ENCODE data around the gene ARL17B. TPM values are rescaled to one million over a fixed set of nuclear protein-coding genes. Genes with fewer than 3 reads are reported as not detected.
"Not testable (repeated sequence)": the region's sequence is repeated elsewhere in the genome, so short reads cannot be mapped to it uniquely, and the experiment has no call there.

ARL17B gene
- total RNA-seq, 2 donors from 2014 or later: 5.7 to 16.2 TPM

DNA sequence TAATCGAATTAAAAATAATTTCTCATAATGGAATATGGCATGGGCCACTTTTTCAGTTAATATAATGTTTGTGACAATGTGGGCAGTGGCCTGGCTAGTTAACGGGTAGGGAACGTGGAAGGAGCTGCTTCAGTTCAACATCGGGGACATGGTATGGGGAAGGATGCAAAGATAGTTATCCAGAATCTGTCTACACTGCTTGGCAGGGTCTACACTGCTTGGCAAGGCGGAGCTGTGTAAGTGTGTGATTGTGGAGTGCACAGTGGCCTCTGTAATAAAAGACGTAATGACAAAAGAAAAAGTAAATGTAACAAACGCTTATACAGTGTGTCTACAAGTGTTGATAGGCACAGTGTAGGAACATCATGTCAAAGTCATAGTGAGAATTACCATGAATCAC lies 74.0 kb downstream of the ARL17B start:
- WGBS, 2 donors: 71 to 81% methylated on average over 7 of the region's 7 CpGs
- H3K4me1 ChIP-seq; H3K36me3 ChIP-seq (replicated peaks in 1 of 2; ENCODE audit: insufficient read depth in 1 of 2, low read depth in 2 of 2); H3K9me3 ChIP-seq; ATAC-seq; H3K27me3 ChIP-seq; intact Hi-C loops (cut with DNase I); DNase-seq; H3K4me3 ChIP-seq: not testable (repeated sequence)
- peak overlapping the region in 3 of 4 donors; percentile 31 to 80 (median 80) for H3K27ac ChIP-seq

GRCh38 chr17:46286764-46287221 lies 74.8 kb downstream of the ARL17B start:
- DNase-seq (peak; percentile 54 to 71 (median 64)), ATAC-seq (peak; percentile 90)
- H3K4me3 ChIP-seq; H3K9me3 ChIP-seq; H3K36me3 ChIP-seq (replicated peaks in 1 of 2; ENCODE audit: insufficient read depth in 1 of 2, low read depth in 2 of 2); H3K27me3 ChIP-seq; intact Hi-C loops (cut with DNase I); H3K4me1 ChIP-seq: not testable (repeated sequence)
- WGBS, 2 donors: 0% methylated on average over 3 of the region's 3 CpGs
- TF ChIP-seq, protein P1, sequence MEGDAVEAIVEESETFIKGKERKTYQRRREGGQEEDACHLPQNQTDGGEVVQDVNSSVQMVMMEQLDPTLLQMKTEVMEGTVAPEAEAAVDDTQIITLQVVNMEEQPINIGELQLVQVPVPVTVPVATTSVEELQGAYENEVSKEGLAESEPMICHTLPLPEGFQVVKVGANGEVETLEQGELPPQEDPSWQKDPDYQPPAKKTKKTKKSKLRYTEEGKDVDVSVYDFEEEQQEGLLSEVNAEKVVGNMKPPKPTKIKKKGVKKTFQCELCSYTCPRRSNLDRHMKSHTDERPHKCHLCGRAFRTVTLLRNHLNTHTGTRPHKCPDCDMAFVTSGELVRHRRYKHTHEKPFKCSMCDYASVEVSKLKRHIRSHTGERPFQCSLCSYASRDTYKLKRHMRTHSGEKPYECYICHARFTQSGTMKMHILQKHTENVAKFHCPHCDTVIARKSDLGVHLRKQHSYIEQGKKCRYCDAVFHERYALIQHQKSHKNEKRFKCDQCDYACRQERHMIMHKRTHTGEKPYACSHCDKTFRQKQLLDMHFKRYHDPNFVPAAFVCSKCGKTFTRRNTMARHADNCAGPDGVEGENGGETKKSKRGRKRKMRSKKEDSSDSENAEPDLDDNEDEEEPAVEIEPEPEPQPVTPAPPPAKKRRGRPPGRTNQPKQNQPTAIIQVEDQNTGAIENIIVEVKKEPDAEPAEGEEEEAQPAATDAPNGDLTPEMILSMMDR (IDR thresholded peaks at IDR 0.05): peak; percentile 62 to 95 (median 85)
- H3K27ac ChIP-seq: peak overlapping the region; percentile 11 to 80 (median 56)

DNA sequence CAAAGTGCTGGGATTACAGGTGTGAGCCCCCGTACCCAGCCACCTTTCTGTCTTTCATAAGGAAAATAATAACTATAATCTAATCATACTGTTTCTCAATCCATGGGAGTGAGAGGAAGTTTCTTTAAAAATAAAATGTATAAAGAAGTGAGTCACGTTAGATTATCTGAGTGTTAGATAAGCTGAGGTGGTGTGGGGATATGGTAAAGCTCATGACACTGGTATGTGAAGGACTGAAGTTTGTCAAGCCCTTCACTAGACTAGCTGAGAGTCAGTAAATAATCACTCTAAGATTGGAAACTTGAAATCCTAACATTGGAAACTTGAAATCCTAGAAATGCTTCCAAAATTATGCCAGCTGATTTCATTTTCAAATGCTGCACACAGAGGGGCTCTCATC lies 76.1 kb downstream of the ARL17B start:
- H3K36me3 ChIP-seq (replicated peaks in 1 of 2; ENCODE audit: insufficient read depth in 1 of 2, low read depth in 2 of 2); H3K4me1 ChIP-seq; H3K9me3 ChIP-seq; H3K27me3 ChIP-seq; DNase-seq; H3K27ac ChIP-seq; H3K4me3 ChIP-seq; ATAC-seq; intact Hi-C loops (cut with DNase I): not testable (repeated sequence)
- WGBS, 2 donors: 51 to 76% methylated on average over 2 of the region's 2 CpGs

DNA sequence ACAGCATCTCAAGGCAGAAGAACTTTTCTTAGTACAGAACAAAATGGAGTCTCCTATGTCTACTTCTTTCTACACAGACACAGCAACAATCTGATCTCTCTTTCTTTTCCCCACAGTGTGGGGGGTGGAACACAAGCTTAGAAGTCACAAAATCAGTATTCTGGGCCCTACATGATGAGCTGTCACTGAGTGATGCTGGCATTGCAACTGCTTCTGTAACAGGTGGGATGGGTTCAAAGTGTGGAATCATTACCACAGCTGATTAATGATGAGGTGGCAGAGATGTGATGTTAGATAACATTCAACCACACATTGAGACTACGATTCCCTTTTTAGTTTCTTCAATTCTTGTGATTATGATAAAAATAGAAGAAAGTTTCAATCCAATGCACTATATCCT lies 77.1 kb downstream of the ARL17B start:
- DNase-seq; H3K36me3 ChIP-seq (replicated peaks in 1 of 2; ENCODE audit: insufficient read depth in 1 of 2, low read depth in 2 of 2); H3K27ac ChIP-seq; H3K4me1 ChIP-seq; intact Hi-C loops (cut with DNase I); ATAC-seq; H3K27me3 ChIP-seq; H3K4me3 ChIP-seq; H3K9me3 ChIP-seq: not testable (repeated sequence)
- 80 to 100% methylated on average over 1 of the region's 1 CpG for WGBS, 2 donors

DNA sequence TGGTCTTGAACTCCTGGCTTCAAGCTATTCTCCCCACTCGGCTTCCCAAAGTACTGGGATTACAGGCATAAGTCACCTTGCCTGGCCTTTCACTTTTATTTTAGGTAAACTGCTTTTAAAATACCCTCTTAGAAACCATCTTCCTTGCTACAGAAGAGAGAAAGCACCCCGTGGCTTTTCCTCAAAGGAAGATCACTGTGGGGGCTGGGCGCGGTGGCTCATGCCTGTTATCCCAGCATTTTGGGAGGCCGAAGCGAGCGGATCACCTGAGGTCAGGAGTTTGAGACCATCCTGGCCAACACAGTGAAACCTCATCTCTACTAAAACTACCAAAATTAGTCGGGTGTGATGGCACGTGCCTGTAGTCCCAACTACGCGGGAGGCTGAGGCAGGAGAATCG lies 78.9 kb downstream of the ARL17B start:
- H3K27ac ChIP-seq; H3K36me3 ChIP-seq (replicated peaks in 1 of 2; ENCODE audit: insufficient read depth in 1 of 2, low read depth in 2 of 2); intact Hi-C loops (cut with DNase I); H3K27me3 ChIP-seq; ATAC-seq; H3K4me3 ChIP-seq; DNase-seq; H3K4me1 ChIP-seq; H3K9me3 ChIP-seq: not testable (repeated sequence)
- 91 to 96% methylated on average over 8 to 12 of the region's 12 CpGs for WGBS, 2 donors

- H3K27me3 ChIP-seq; H3K9me3 ChIP-seq; ATAC-seq; intact Hi-C loops (cut with DNase I); DNase-seq; H3K36me3 ChIP-seq (replicated peaks in 1 of 2; ENCODE audit: insufficient read depth in 1 of 2, low read depth in 2 of 2); H3K27ac ChIP-seq; H3K4me3 ChIP-seq; H3K4me1 ChIP-seq: not testable (repeated sequence)
- 91 to 93% methylated on average over 4 of the region's 4 CpGs for whole genome bisulfite sequencing, 2 donors
Observed at GRCh38 chr17:46281336-46281735, 80.2 kb downstream of the ARL17B start.

DNA sequence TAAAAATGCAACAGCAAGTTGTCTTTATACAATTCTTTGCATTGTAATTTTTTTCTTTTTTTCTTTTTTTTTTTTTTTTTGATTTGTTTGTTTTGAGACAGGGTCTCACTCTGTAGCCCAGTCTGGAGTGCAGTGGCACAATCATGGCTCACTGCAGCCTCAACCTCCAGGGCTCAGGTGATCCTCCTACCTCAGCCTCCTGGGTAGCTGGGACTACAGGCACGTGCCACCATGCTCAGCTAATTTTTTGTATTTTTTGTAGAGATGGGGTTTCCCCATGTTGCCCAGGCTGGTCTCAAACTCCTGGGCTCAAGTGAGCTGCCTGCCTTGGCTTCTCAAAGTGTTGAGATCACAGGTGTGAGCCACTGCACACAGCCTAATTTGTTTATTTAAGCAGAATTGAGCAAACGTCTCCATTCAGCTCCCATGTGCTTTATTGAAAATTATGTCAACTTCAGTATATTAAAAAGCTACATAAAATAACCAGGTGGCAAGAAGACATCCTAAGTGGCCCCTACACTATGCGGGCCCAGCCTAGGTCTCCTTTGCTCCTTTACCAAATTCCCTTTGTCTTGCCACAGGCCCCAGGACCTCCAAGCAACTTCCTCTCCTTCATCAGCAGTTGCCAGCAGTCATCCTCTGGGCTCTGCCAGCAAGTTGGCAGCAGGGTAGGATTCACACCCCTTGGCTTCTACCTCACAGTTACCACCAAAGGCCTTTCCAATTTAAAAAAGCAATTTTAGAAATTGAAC lies 84.7 kb downstream of the ARL17B start:
- H3K4me1 ChIP-seq; H3K27ac ChIP-seq; H3K9me3 ChIP-seq; H3K4me3 ChIP-seq; DNase-seq; ATAC-seq; intact Hi-C loops (cut with DNase I); H3K27me3 ChIP-seq; H3K36me3 ChIP-seq (replicated peaks in 1 of 2; ENCODE audit: insufficient read depth in 1 of 2, low read depth in 2 of 2): not testable (repeated sequence)
- WGBS, 2 donors: 62 to 64% methylated on average over 3 of the region's 3 CpGs

DNA sequence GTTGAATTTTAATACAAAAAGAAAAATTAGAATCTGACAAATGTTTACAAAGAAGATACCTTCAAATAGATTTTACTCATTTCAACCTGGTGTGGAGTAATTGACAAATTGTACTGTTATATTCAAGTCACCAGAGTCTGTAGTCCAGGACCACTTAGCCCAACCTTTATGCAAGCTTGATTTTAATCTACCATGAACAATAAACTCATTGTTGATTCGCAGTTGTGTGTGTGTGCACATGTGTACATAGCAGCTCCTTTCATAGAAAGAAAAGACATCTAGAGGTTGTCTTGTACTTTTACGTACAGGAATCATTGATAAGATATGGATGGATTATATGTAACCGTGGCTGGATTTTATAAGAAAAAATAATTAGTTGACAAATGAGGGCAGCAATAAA lies 87.3 kb downstream of the ARL17B start:
- WGBS, 2 donors: 25 to 58% methylated on average over 3 of the region's 3 CpGs
- TF ChIP-seq, protein P1 (IDR thresholded peaks at IDR 0.05): no peak
- TF ChIP-seq POLR2A (IDR thresholded peaks at IDR 0.05): no peak
- no peak overlapping the region for H3K27ac ChIP-seq
- peaks cover 10% of the 10 kb centered on the region for H3K4me1 ChIP-seq
- intact Hi-C loops (cut with DNase I): no loop called here
- no peaks in the 10 kb centered on the region for H3K27me3 ChIP-seq
- H3K4me3 ChIP-seq: no peak overlapping the region
- no peaks in the 10 kb centered on the region for H3K36me3 ChIP-seq (replicated peaks in 1 of 2; ENCODE audit: insufficient read depth in 1 of 2, low read depth in 2 of 2)
- DNase-seq (no peak), ATAC-seq (no peak)
- H3K9me3 ChIP-seq: no peaks in the 10 kb centered on the region
